Panc1 (cell line): ENCODE measurements around the gene WAS. TPM values are rescaled to one million over a fixed set of nuclear protein-coding genes. Genes with fewer than 3 reads are reported as not detected.
A peak's percentile ranks its signal among the peaks of the same experiment; 100 is the strongest.

ENCODE experiments used
- ATAC-seq: fragments of 200-7000 bp; cut with Tn5 transposase; 2 replicates; pipeline ENCODE4 v1.9.1; 2020; ENCODE audit warnings: mild to moderate bottlenecking, moderate library complexity
- BruUV-seq: library from RNA; stranded (reverse); fragments of 400-500 nt; replicated peaks from 2 replicates; lab custom pipeline; 2021; lab: Mats Ljungman, UMichigan
- CTCF ChIA-PET: fragments of 300-600 bp; sonication (Branson Sonifier 250); formaldehyde crosslinking; loops from one replicate; lab custom pipeline; 2022; ENCODE audit warnings: antibody characterized with exemption; lab: Charles Lee
- POLR2A ChIA-PET: fragments of 300-600 bp; sonication (Branson Sonifier 250); formaldehyde crosslinking; loops from one replicate; lab custom pipeline; 2022; ENCODE audit warnings: antibody characterized with exemption; lab: Charles Lee
- DNase-seq: peaks from one replicate; pipeline ENCODE4 v3.0.0-alpha.2; 2010; ENCODE audit warnings: low read depth, low spot score
- H3K27ac ChIP-seq: 2 replicates; pipeline ENCODE4 v1.5.1; 2011; ENCODE audit warnings: mild to moderate bottlenecking, low read length, inconsistent platforms
- H3K27me3 ChIP-seq: fragments of 200-500 bp; sonication (Bioruptor generic); 2 replicates; pipeline ENCODE4 v1.6.0; 2014; ENCODE audit warnings: low read length, inconsistent platforms; ENCODE audit not compliant: control insufficient read depth, insufficient read depth
- H3K36me3 ChIP-seq: fragments of 200-500 bp; sonication (Bioruptor generic); 2 replicates; pipeline ENCODE4 v1.5.1; 2014; ENCODE audit warnings: inconsistent platforms, mild to moderate bottlenecking, low read length, moderate library complexity; ENCODE audit not compliant: control insufficient read depth, insufficient read depth
- H3K4me1 ChIP-seq: 2 replicates; pipeline ENCODE4 v1.5.1; 2011; ENCODE audit warnings: inconsistent platforms, mild to moderate bottlenecking, low read length, moderate library complexity; ENCODE audit not compliant: control insufficient read depth, insufficient read depth
- H3K4me3 ChIP-seq, 2 experiments: 2 replicates each; pipeline ENCODE4 v1.5.1; 2011 to 2012; ENCODE audit warnings: low read depth in 2 of 2, low read length in 2 of 2, mild to moderate bottlenecking in 2 of 2, inconsistent platforms in 1 of 2, moderate library complexity in 1 of 2
- H3K9me3 ChIP-seq: fragments of 200-500 bp; sonication (Bioruptor generic); 2 replicates; pipeline ENCODE4 v1.5.1; 2014; ENCODE audit warnings: low read depth, mild to moderate bottlenecking, inconsistent platforms, low read length, moderate library complexity; ENCODE audit not compliant: control insufficient read depth, insufficient read depth
- CTCF ChIP-seq: fragments of 450-650 bp; IDR thresholded peaks from 2 replicates; pipeline ENCODE4 v1.5.1; 2017; ENCODE audit warnings: mild to moderate bottlenecking
- POLR2AphosphoS5 ChIP-seq: IDR thresholded peaks from 2 replicates; pipeline ENCODE4 v1.6.1; 2012; ENCODE audit warnings: mild to moderate bottlenecking, low read depth, low read length, moderate library complexity
- REST ChIP-seq, 2 experiments: IDR thresholded peaks; 2 replicates each; pipeline ENCODE4 v1.6.1; 2011 to 2012; ENCODE audit warnings: low read depth in 2 of 2, control low read depth in 1 of 2, low read length in 1 of 2, mild to moderate bottlenecking in 1 of 2, moderate library complexity in 1 of 2; ENCODE audit not compliant: insufficient read depth in 1 of 2
- SIN3A ChIP-seq: IDR thresholded peaks from 2 replicates; pipeline ENCODE4 v1.6.1; 2012; ENCODE audit warnings: low read depth, mild to moderate bottlenecking, low read length, moderate library complexity, borderline replicate concordance; ENCODE audit not compliant: insufficient read depth
- TCF7L2 ChIP-seq: IDR thresholded peaks from 2 replicates; pipeline ENCODE4 v1.6.1; 2011; ENCODE audit warnings: mild to moderate bottlenecking, low read depth, low read length, inconsistent platforms
- in situ Hi-C: cut with HindIII; loops from 2 replicates; pipeline ENCODE4 v1.10.0; 2016; ENCODE audit warnings: low sequenced_read_pairs, low pct_unique_long_range_greater_than_20kb
- intact Hi-C: fragments of 100-400 bp; cut with micrococcal nuclease; formaldehyde crosslinking; loops from one replicate; pipeline ENCODE4 v1.10.0; 2022; ENCODE audit not compliant: unreplicated experiment
- total RNA-seq: library from RNA; stranded (reverse); gene quantifications from one replicate; pipeline ENCODE4 v1.2.1, GENCODE V29; 2021; ENCODE audit not compliant: unreplicated experiment

Gene WAS
- total RNA-seq, 1 experiment from 2014 or later, result 0.82 TPM

- H3K27me3 ChIP-seq, result no peaks in the 10 kb centered on the region
- ATAC-seq (no peak), DNase-seq (no peak)
- H3K4me3 ChIP-seq, result peak overlapping the region; percentile 72 to 85
- in situ Hi-C loops (no loop called here), intact Hi-C loops (no loop called here)
- BruUV-seq, result no TSS peak
- ChIA-PET POLR2A (no interaction called here), CTCF (no interaction called here)
- H3K4me1 ChIP-seq, result peaks cover 8% of the 10 kb centered on the region
- no peaks in the 10 kb centered on the region for H3K9me3 ChIP-seq
- H3K27ac ChIP-seq, result no peak overlapping the region
- no peaks in the 10 kb centered on the region for H3K36me3 ChIP-seq
- no peak for TF ChIP-seq SIN3A
- no peak for TF ChIP-seq TCF7L2
These were observed 11.9 kb downstream of the WAS start for GRCh38 chrX:48695534-48695896.

- BruUV-seq, result no TSS peak
These were observed 12.3 kb downstream of the WAS start for GRCh38 chrX:48695925-48696300.

More at GRCh38 chrX:48695925-48696300, 12.3 kb downstream of the WAS start:
- Histone ChIP-seq H3K9me3 (no peaks in the 10 kb centered on the region), H3K4me1 (peaks cover 8% of the 10 kb centered on the region), H3K4me3 (peak overlapping the region; percentile 72 to 85), H3K27ac (peak overlapping the region; percentile 72), H3K36me3 (peaks cover 3% of the 10 kb centered on the region; the same call in 1 of the 2 replicates), H3K27me3 (no peaks in the 10 kb centered on the region)
- ChIA-PET CTCF (no interaction called here), POLR2A (no interaction called here)
- ATAC-seq, result no peak; the same call in 1 of the 2 replicates
- intact Hi-C loops (no loop called here), in situ Hi-C loops (no loop called here)
- TF ChIP-seq SIN3A, result no peak
- no peak for TF ChIP-seq CTCF
- no peak for TF ChIP-seq REST (IDR thresholded peaks at IDR 0.05; ENCODE audit: insufficient read depth in 1 of 2, low read depth in 2 of 2, low read length in 1 of 2)
- TF ChIP-seq POLR2AphosphoS5, result no peak
- TF ChIP-seq TCF7L2, result no peak
- no peak for DNase-seq
